HG03280 (cell line): ENCODE data around the gene TRIM33.
"Not testable (repeated sequence)": the region's sequence is repeated elsewhere in the genome, so short reads cannot be mapped to it uniquely, and the experiment has no call there.

Source experiments
- ATAC-seq: cut with Tn5 transposase; IDR thresholded peaks from one replicate; pipeline ENCODE4 v1.9.1; 2021; ENCODE audit warnings: mild to moderate bottlenecking, moderate library complexity; ENCODE audit not compliant: unreplicated experiment

TRIM33 gene

GRCh38 chr1:114468047-114468446, 43.0 kb downstream of the TRIM33 start:
- ATAC-seq: no peak

GRCh38 chr1:114467491-114467890, 43.5 kb downstream of the TRIM33 start:
- ATAC-seq: no peak

GRCh38 chr1:114466334-114467014, 44.5 kb downstream of the TRIM33 start:
- ATAC-seq: no peak

GRCh38 chr1:114462963-114463362, 48.0 kb downstream of the TRIM33 start:
- no peak for ATAC-seq

GRCh38 chr1:114462341-114462740, 48.7 kb downstream of the TRIM33 start:
- ATAC-seq: no peak

GRCh38 chr1:114458237-114458777, 52.7 kb downstream of the TRIM33 start:
- no peak for ATAC-seq

- ATAC-seq: no peak
These were observed 53.2 kb downstream of the TRIM33 start for GRCh38 chr1:114457675-114458236.

- ATAC-seq: no peak
These were observed 54.4 kb downstream of the TRIM33 start for GRCh38 chr1:114456586-114456985.

GRCh38 chr1:114455102-114455785, 55.8 kb downstream of the TRIM33 start:
- no peak for ATAC-seq

GRCh38 chr1:114454539-114454938, 56.5 kb downstream of the TRIM33 start:
- no peak for ATAC-seq

GRCh38 chr1:114453361-114453784, 57.6 kb downstream of the TRIM33 start:
- no peak for ATAC-seq

- no peak for ATAC-seq
These were observed 62.5 kb downstream of the TRIM33 start for GRCh38 chr1:114448370-114449036.

- ATAC-seq: no peak
These were observed 64.8 kb downstream of the TRIM33 start for GRCh38 chr1:114446198-114446597.

GRCh38 chr1:114443226-114443625, 67.8 kb downstream of the TRIM33 start:
- ATAC-seq: not testable (repeated sequence)

GRCh38 chr1:114441332-114441731, 69.7 kb downstream of the TRIM33 start:
- no peak for ATAC-seq

GRCh38 chr1:114439369-114439768, 71.6 kb downstream of the TRIM33 start:
- no peak for ATAC-seq

- ATAC-seq: no peak
These were observed 73.2 kb downstream of the TRIM33 start for GRCh38 chr1:114437812-114438211.

GRCh38 chr1:114436799-114437198, 74.2 kb downstream of the TRIM33 start:
- no peak for ATAC-seq

GRCh38 chr1:114435088-114435715, 75.8 kb downstream of the TRIM33 start:
- ATAC-seq: no peak

- ATAC-seq: no peak
These were observed 80.0 kb downstream of the TRIM33 start for GRCh38 chr1:114431026-114431425.
